DOHH2 (cell line): Measurements from ENCODE around the gene TNN.

Experiments
- H3F3A ChIP-seq: fragments of 200-600 bp; sonication (generic), shearing (Covaris generic); 2 replicates; pipeline ENCODE4 v1.6.0; 2016; ENCODE audit warnings: antibody characterized with exemption, mild to moderate bottlenecking; ENCODE audit not compliant: control insufficient read depth, insufficient read depth
- H3K27ac ChIP-seq: fragments of 200-600 bp; sonication (generic); 2 replicates; pipeline ENCODE4 v1.5.1; 2014; ENCODE audit warnings: low read depth, mild to moderate bottlenecking, low read length, moderate library complexity
- H3K27me3 ChIP-seq: fragments of 200-600 bp; sonication (generic); 2 replicates; pipeline ENCODE4 v1.6.1; 2014; ENCODE audit warnings: mild to moderate bottlenecking, low read length, mixed read lengths; ENCODE audit not compliant: control insufficient read depth
- H3K36me3 ChIP-seq: fragments of 200-600 bp; sonication (generic); 2 replicates; pipeline ENCODE4 v1.6.1; 2014; ENCODE audit warnings: mild to moderate bottlenecking, low read length, moderate library complexity, mixed read lengths; ENCODE audit not compliant: control insufficient read depth
- H3K4me1 ChIP-seq: fragments of 200-600 bp; sonication (generic); 2 replicates; pipeline ENCODE4 v1.6.1; 2014; ENCODE audit warnings: mild to moderate bottlenecking, low read length, mixed read lengths; ENCODE audit not compliant: control insufficient read depth
- H3K4me2 ChIP-seq: fragments of 200-600 bp; sonication (generic); 2 replicates; pipeline ENCODE4 v1.6.0; 2014; ENCODE audit warnings: mild to moderate bottlenecking, low read length, moderate library complexity
- H3K4me3 ChIP-seq: fragments of 200-600 bp; sonication (generic); 2 replicates; pipeline ENCODE4 v1.5.1; 2014; ENCODE audit warnings: mild to moderate bottlenecking, low read length, mixed read lengths
- H3K79me2 ChIP-seq: fragments of 200-600 bp; sonication (generic); 2 replicates; pipeline ENCODE4 v1.6.1; 2014; ENCODE audit warnings: mild to moderate bottlenecking, low read length, mixed read lengths; ENCODE audit not compliant: control insufficient read depth
- H3K9me2 ChIP-seq: fragments of 200-600 bp; sonication (generic); replicated peaks from 2 replicates; pipeline ENCODE4 v1.6.1; 2014; ENCODE audit warnings: mild to moderate bottlenecking, low read length, mixed read lengths; ENCODE audit not compliant: control insufficient read depth
- H3K9me3 ChIP-seq: fragments of 200-600 bp; sonication (generic); 2 replicates; pipeline ENCODE4 v1.6.1; 2014; ENCODE audit warnings: antibody characterized with exemption, low read length, mixed read lengths; ENCODE audit not compliant: control insufficient read depth, insufficient read depth
- H4K20me1 ChIP-seq: fragments of 200-600 bp; sonication (generic); 2 replicates; pipeline ENCODE4 v1.6.0; 2014; ENCODE audit warnings: low read depth, mild to moderate bottlenecking, antibody characterized with exemption, low read length, moderate library complexity; ENCODE audit not compliant: control insufficient read depth, insufficient read depth
- CTCF ChIP-seq: fragments of 200-600 bp; sonication (generic); IDR thresholded peaks from one replicate; pipeline ENCODE4 v1.5.1; 2014; ENCODE audit warnings: antibody characterized with exemption, mild to moderate bottlenecking, low read depth, low read length; ENCODE audit not compliant: poor library complexity, severe bottlenecking
- EZH2phosphoT487 ChIP-seq: fragments of 200-600 bp; sonication (generic); IDR thresholded peaks from 2 replicates; pipeline ENCODE4 v1.6.1; 2017; ENCODE audit warnings: borderline replicate concordance, mild to moderate bottlenecking, antibody characterized with exemption, low read length, moderate library complexity, mixed read lengths

TNN gene

GRCh38 chr1:175054736-175055135, 12.9 kb upstream of the TNN start:
- Histone ChIP-seq H3K36me3 (no peaks in the 10 kb centered on the region), H3K4me1 (no peaks in the 10 kb centered on the region), H3K4me2 (no peak overlapping the region), H3K27me3 (peaks cover 22% of the 10 kb centered on the region), H3K27ac (no peak overlapping the region), H4K20me1 (no peaks in the 10 kb centered on the region), H3F3A (no peaks in the 10 kb centered on the region), H3K9me2 (no peaks in the 10 kb centered on the region; the same call in 1 of the 2 replicates), H3K79me2 (no peaks in the 10 kb centered on the region), H3K4me3 (no peak overlapping the region), H3K9me3 (0 out of 2 replicates have a peak, but pooled peaks cover 4% of the 10 kb centered on the region)
- TF ChIP-seq CTCF (no peak), EZH2phosphoT487 (no peak)

DNA sequence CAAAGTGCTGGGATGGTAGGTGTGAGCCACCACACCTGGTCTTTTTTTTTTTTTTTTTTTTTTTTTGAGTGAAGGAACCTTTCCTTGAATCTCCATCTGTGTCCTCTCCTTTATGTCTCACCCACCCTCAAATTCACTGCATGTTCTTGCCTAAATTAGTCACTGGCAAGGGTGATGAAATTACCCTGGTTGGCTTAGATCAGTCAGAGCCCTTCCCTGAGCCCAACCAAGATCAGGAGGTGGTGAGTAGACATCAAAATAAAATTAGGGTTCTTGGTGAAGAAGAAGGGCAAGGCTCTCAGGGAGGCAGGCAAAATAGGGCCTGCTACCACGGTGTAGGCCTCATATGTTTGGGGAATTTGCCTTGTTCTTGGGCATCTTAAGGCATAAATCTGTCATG, 5.3 kb upstream of the TNN start:
- Histone ChIP-seq H4K20me1 (no peaks in the 10 kb centered on the region), H3K27ac (no peak overlapping the region), H3K4me1 (no peaks in the 10 kb centered on the region), H3K9me2 (no peaks in the 10 kb centered on the region), H3K4me3 (no peak overlapping the region), H3K9me3 (no peaks in the 10 kb centered on the region), H3K4me2 (no peak overlapping the region), H3F3A (no peaks in the 10 kb centered on the region), H3K36me3 (no peaks in the 10 kb centered on the region), H3K79me2 (no peaks in the 10 kb centered on the region), H3K27me3 (peaks cover 12% of the 10 kb centered on the region; the same call in 1 of the 2 replicates)
- TF ChIP-seq EZH2phosphoT487: no peak
- TF ChIP-seq CTCF: no peak

- Histone ChIP-seq H3K27me3 (peaks cover 15% of the 10 kb centered on the region; the same call in 1 of the 2 replicates), H3F3A (no peaks in the 10 kb centered on the region), H3K4me1 (no peaks in the 10 kb centered on the region), H3K79me2 (no peaks in the 10 kb centered on the region), H3K9me3 (no peaks in the 10 kb centered on the region), H4K20me1 (no peaks in the 10 kb centered on the region), H3K27ac (no peak overlapping the region), H3K9me2 (no peaks in the 10 kb centered on the region), H3K4me2 (no peak overlapping the region), H3K36me3 (no peaks in the 10 kb centered on the region), H3K4me3 (no peak overlapping the region)
- TF ChIP-seq EZH2phosphoT487 (no peak), CTCF (no peak)
Measured at GRCh38 chr1:175062858-175063257, 4.8 kb upstream of the TNN start.
